ENCODE data around the gene WDR4.
"Not testable (repeated sequence)": the region's sequence is repeated elsewhere in the genome, so short reads cannot be mapped to it uniquely, and the experiment has no call there.

The WDR4 gene, protein sequence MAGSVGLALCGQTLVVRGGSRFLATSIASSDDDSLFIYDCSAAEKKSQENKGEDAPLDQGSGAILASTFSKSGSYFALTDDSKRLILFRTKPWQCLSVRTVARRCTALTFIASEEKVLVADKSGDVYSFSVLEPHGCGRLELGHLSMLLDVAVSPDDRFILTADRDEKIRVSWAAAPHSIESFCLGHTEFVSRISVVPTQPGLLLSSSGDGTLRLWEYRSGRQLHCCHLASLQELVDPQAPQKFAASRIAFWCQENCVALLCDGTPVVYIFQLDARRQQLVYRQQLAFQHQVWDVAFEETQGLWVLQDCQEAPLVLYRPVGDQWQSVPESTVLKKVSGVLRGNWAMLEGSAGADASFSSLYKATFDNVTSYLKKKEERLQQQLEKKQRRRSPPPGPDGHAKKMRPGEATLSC

DNA sequence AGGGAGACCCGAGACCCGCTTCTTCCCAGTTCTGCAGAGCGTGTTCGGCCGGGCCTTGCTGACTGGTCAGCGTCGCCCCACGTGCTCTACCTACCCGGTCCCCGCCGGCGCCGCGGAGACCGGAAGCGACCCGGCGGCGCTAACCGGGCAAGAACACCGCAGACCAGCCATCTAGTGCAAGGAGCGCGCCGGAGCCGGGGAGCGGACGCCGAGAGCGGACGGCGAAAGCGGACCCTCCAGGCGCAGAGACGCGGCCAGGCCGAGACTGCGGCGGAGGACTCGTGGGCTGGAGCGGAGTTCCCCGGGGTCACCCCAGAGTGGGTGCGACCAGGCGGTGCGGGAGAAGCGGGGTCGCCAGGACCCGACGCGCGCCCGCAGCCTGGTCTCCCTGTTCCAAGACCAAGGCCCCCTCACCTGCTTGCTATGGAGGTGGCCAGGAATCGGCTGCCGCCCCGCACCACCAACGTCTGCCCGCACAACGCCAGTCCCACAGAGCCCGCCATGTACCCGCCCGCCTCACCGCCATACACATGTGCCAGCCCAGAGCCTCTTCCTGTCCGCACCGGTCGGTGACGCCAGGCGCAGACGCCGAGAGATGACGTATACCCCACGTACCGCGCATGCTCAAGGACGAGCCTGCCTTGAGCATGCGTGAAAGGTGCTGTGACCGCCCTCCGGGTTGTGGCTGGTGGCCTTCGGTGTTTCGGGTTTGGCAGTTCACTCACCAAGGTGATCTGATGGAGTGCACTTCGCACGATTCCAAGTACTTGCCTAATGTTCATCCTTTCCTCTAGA is at the start of gene WDR4:
Gene WDR4, minus strand, starts transcription at position 547 of the 795 bp plus-strand sequence. Its CDS starts 44 bp downstream, at position 503.
- peak; percentile 95 to 98 for DNase-seq (ENCODE audit: low read depth in 2 of 2)

DNA sequence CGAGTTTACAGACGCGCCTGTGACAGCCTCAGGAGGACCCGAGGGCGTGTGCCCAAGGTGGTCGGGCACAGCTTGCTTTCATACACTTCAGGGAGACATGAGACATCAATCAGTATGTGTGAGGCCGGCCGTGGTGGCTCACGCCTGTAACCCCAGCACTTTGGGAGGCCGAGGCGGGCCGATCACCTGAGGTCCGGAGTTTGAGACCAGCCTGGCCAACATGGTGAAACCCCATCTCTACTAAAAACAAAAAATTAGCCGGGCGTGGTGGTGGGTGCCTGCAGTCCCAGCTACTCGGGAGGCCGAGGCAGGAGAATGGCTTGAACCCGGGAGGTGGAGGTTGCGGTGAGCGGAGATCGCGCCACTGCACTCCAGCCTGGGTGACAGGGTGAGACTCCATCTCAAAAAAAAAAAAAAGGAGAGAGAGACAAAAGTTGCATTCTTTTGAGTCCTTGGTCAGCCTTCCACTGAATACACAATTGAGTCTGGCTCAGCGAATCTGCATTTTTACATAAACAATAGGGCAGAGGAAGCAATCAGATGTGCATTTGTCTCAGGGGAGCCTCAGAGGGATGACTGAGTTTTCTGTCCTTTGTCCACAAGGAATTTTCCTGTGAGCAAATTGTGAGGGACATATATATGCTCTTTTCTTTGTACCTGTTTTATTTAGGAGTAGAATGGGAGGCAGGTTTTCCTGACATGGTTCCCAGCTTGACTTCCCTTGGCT is 48.3 kb upstream of the WDR4 start:
- DNase-seq (ENCODE audit: low read depth in 2 of 2), result not testable (repeated sequence)

- no peak for DNase-seq (ENCODE audit: low read depth in 2 of 2)
Measured at GRCh38 chr21:42925114-42925926, 46.0 kb upstream of the WDR4 start, which contains the start of gene ERVH48-1. Gene ERVH48-1, minus strand, starts transcription at chr21:42925630. Its CDS starts 6,624 bp downstream, at chr21:42919006.

DNA sequence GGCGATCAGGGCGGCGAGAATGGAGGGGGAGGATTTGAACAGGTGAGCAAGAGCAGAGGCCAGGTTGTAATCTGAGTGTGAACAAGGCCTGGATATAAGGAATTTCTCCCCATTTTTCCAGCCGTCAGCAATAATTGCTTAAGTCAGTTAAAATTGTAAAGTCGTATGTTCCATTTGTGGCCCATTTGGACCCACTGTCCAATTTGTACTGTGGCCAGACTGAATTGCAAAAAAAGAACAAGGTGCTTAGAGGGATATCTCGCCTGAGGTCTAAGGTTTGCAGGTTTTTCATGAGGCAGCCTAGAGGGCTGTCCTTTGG is 45.1 kb upstream of the WDR4 start:
- no peak for DNase-seq (ENCODE audit: low read depth in 2 of 2)

DNA sequence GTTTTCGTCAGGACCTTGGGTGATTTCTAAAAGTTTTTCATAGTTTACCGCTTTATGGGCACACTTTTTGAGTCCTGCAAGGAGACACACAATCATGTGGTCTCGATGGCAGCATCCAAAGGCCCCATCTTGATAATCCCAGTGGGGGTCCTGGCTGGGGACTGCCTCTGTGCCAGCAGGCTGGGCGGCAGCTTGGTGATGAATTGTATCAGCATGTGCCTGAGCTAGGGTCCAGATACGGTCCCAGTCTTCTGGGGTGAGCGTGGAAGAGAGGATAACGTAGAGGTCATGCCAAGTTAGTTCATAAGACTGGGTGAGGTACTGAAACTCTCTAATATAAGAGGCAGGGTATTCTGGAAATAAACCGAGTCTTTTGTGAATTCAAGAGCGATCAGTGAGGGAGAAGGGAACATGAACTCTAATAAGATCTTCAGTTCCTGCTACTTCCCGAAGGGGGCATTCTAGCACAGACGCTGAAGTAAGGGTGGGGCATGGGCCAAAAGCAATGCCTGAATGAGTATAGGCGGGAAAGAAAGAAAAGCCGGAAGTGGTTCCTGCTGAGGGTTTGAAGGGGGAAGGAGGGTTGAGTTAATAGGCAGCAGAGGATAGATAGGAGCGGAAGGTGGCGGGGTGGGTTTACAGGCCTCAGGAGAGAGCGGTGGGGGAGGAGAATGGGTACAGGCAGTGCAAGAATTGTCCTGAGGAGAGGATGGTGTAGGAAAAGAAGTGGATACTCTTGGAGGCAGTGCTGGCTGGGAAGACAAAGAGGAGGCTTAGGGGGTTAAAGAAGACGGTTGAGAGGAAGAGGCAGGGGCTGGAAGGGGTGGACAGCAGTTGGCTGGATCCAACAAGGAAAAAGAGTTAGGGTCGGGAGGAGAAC is 44.5 kb upstream of the WDR4 start:
- peak; percentile 51 to 68 for DNase-seq (ENCODE audit: low read depth in 2 of 2)

DNA sequence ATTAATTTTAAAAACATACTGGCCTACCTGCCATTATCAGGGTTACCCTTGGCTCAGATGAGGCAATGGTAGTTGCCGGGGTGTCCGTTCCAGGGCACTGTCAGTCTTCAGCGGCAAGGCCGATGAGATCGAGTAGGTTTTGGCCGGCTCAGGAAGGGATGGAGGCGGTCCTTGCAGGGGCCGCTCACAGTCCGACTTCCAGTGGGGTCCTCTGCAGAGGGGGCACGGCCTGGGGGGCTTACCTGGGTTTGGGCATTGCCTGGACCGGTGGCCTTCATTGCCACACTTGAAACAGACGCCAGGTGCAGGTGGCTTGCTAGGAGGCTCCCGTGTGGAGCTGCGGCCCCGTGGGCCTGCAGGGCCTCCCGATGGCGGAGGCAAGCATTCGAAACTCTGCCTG is 43.6 kb upstream of the WDR4 start:
- DNase-seq (ENCODE audit: low read depth in 2 of 2), result no peak

DNA sequence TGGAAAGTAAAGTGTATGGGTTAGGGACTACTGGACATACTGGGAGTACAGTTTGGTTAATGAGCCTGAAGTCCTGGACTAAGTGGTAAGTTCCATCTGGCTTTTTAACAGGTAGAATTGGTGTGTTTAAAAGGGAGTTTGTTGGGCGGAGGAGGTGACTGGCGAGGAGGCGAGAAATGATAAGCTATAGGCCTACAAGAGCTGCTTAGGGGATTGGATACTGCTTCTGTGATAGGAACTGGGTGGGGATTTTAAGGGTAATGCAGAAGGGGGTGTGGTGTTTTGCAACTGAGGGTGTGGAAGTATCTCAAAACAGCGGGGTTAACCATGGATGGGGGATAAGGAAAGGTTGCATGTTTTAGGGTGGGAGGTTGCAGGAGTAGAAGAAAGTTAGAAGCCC is 42.6 kb upstream of the WDR4 start:
- DNase-seq (ENCODE audit: low read depth in 2 of 2), result no peak

GRCh38 chr21:42918291-42918690 is 39.0 kb upstream of the WDR4 start:
- DNase-seq (ENCODE audit: low read depth in 2 of 2), result no peak

GRCh38 chr21:42913476-42913875 is 34.1 kb upstream of the WDR4 start:
- no peak for DNase-seq (ENCODE audit: low read depth in 2 of 2)

- DNase-seq (ENCODE audit: low read depth in 2 of 2), result not testable (repeated sequence)
Measured at GRCh38 chr21:42911920-42912319, 32.6 kb upstream of the WDR4 start.

DNA sequence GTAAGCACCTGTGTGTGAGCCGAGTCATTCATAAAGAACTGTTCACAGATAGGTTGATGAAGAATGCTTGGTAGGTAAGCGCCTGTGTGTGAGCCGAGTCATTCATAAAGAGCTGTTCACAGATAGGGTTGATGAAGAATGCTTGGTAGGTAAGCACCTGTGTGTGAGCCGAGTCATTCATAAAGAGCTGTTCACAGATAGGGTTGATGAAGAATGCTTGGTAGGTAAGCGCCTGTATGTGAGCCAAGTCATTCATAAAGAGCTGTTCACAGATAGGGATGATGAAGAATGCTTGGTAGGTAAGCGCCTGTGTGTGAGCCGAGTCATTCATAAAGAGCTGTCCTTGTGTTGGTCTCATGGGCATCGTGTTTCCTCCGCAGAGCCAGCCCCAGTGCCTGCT is 29.1 kb upstream of the WDR4 start:
- DNase-seq (ENCODE audit: low read depth in 2 of 2), result not testable (repeated sequence)

- DNase-seq (ENCODE audit: low read depth in 2 of 2), result no peak
Measured at GRCh38 chr21:42906233-42906632, 26.9 kb upstream of the WDR4 start.

- no peak for DNase-seq (ENCODE audit: low read depth in 2 of 2)
Measured at GRCh38 chr21:42905195-42905594, 25.9 kb upstream of the WDR4 start.

GRCh38 chr21:42903817-42904216 is 24.5 kb upstream of the WDR4 start:
- no peak for DNase-seq (ENCODE audit: low read depth in 2 of 2)

- no peak for DNase-seq (ENCODE audit: low read depth in 2 of 2)
Measured at GRCh38 chr21:42900446-42900845, 21.1 kb upstream of the WDR4 start.

GRCh38 chr21:42892931-42893755 is 13.8 kb upstream of the WDR4 start, which contains the start of gene NDUFV3:
Gene NDUFV3, plus strand, starts transcription at chr21:42893309. Its CDS starts 25 bp downstream, at chr21:42893334.
- DNase-seq (ENCODE audit: low read depth in 2 of 2), result peak; percentile 100

DNA sequence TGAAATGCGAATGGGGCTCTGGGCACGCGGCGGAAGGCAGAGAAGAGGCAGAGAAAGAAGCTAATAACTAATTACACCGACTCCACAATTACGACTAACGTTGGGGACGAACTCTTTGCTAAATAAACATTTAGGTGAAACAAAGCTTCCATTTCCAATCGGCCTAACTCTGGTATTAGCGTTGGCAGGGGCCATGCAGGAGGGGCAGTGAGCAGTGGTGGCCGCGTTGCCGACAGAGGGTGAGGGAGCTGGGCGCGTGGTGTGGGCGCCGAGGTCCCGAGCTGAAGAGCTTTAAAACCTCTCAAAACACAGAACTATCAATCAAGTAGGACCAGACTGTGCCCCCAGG is 13.2 kb upstream of the WDR4 start:
- peak in 1 of 2 donors; percentile 2 for DNase-seq (ENCODE audit: low read depth in 2 of 2)

- DNase-seq (ENCODE audit: low read depth in 2 of 2), result no peak
Measured at GRCh38 chr21:42887326-42887725, 8.0 kb upstream of the WDR4 start.

DNA sequence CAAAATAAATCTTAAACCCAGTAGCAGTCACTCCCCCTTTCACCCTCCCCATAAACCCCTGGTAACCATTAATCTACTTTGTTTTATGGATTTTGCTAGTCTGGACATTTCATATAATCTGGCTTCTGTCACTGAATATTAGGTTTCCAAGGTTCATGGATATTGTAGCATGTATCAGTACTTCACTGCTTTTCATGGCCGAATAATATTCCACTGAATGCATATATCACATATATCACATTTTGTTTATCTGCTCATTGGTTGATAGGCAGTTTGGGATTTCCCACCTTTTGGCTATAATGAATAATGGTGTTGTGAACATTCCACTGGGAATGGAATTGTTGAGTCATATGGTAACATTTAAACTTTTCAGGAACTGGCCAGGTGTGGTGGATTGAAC is 4.6 kb upstream of the WDR4 start:
- no peak for DNase-seq (ENCODE audit: low read depth in 2 of 2)

DNA sequence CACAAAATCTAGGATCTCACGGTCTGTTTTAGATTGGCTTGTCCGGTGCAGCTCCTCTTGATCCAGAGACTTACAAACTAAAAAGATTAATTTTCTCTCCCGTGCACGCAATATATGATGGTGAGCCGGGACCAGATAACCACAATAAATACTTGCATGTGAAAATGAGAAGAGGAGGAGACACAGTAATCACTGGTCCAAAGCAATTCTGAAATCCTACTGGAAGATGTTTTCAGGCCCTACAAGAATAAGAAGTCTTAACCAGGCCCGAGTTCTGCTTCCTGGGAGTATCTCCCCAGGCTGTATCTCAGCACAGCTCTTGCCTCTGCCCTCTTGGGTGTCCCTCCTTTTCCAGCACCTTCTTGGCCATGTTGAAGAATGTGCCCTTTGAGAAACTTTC is 1.0 kb upstream of the WDR4 start:
- DNase-seq (ENCODE audit: low read depth in 2 of 2), result no peak

All from stimulated activated CD4-positive, alpha-beta T cell treated with anti-CD3 and anti-CD28 coated beads, Interleukin-4, amount 100 ng/mL, for 48 hours (primary cell).